ENCODE results near the gene DECR2.

Gene DECR2, protein sequence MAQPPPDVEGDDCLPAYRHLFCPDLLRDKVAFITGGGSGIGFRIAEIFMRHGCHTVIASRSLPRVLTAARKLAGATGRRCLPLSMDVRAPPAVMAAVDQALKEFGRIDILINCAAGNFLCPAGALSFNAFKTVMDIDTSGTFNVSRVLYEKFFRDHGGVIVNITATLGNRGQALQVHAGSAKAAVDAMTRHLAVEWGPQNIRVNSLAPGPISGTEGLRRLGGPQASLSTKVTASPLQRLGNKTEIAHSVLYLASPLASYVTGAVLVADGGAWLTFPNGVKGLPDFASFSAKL

DNA sequence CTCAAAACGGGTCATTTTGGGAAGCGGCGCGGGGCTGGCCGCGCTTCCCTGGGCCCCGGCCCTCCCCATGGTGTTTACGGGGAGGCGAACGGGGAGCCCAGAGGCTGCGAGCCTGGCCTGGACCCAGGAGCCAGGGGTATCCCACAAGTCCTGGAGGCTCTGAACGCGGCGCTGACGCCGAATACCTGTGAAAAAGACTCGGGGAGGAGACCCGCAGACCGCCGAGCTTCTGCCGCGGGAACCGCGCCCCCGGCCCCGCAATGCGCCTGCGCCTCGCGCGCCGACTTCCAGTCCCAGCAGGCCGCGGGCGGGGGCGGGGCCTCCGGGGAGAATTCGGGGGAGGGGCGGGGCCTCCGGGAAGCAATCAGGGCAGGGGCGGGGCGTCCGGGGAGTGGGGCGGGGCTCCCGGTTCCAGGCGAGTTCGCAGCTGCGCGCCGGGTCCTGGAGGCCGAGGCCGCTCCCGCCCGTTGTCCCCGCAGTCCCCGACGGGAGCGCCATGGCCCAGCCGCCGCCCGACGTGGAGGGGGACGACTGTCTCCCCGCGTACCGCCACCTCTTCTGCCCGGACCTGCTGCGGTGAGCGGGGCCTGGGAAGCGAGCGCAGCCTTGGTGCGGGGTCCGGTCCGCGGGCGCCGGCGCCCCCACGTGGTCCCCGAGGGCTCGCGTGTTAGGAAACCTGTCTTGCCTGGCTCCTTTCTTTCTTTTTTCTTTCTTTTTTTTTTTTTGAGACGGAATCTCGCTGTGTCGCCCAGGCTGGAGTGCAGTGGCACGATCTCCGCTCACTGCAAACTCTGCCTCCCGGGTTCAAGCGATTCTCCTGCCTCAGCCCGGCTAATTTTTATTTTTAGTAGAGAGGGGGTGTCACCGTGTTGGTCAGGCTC lies at the start of gene DECR2:
Gene DECR2 (plus strand): TSS at position 418 of the 881 bp plus-strand sequence. CDS start 79 bp downstream, at position 497.
- TF ChIP-seq CTCF (IDR thresholded peaks at IDR 0.05; ENCODE audit: low read depth, low read length, missing control alignments): peak; percentile 48
- in situ Hi-C loops (cut with HindIII; ENCODE audit: low pct_ligation_motif_present, low sequenced_read_pairs): no loop called here
- Histone ChIP-seq H3K36me3 (replicated peaks) (peaks cover 12% of the 10 kb centered on the region), H3K27ac (peak within 1 kb of the TSS; percentile 72), H3K27me3 (replicated peaks) (no peaks in the 10 kb centered on the region), H3K4me3 (ENCODE audit: low read depth, low read length) (peak within 1 kb of the TSS; percentile 77)
- DNase-seq: peak; percentile 89

DNA sequence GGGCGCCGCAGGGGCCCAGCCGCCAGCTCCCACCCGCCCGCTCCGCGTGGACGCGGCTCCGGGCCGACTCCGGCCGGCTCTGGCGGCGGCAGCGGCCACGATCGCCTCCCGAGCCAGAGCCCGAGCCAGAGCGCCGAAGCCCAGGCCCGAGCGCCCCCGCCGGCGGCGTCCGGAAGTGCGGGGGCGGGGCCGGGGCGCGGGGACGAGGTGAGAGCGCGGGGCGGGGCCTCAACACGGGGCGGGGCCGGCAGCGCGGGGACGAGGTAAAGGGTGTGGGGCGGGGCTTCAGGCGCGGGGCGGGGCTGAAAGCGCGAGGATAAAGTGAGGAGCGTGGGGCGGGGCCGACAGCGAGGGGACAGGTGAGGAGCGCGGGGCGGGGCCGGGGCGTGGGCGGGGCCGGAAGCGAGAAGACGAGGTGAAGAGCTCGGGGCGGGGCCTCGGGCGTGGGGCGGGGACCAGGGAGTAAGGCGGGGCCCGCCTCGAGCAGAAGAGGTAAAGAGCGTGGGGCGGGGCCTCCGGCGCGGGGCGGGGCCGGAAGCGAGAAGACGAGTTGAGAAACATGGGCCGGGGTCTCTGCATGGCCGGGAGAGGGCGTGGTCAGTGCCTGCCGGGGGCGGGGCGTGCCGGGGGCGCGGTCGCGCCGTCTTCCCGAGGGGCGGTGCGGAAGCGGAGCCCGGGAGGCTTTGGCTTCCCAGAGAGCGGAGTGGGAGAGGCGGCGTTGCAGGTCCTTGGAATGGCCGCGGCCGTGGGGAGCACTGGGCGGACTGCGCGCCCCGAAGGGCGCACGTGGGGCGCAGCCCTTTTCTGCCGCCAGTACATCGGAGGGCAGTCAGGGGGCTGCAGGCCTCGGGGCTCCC lies 48.9 kb upstream of the DECR2 start, which contains the start of gene AXIN1:
Gene AXIN1 (minus strand): TSS at position 177 of the 857 bp plus-strand sequence. CDS start 5,698 bp downstream, outside the sequence.
- peak; percentile 97 for DNase-seq
- H3K36me3 ChIP-seq (replicated peaks): no peaks in the 10 kb centered on the region
- no peaks in the 10 kb centered on the region for H3K27me3 ChIP-seq (replicated peaks)
- TF ChIP-seq CTCF (IDR thresholded peaks at IDR 0.05; ENCODE audit: low read depth, low read length, missing control alignments): peak; percentile 45
- in situ Hi-C loops (cut with HindIII; ENCODE audit: low pct_ligation_motif_present, low sequenced_read_pairs): no loop called here
- peak within 1 kb of the TSS; percentile 43 for H3K27ac ChIP-seq
- H3K4me3 ChIP-seq (ENCODE audit: low read depth, low read length): peak within 1 kb of the TSS; percentile 64

DNA sequence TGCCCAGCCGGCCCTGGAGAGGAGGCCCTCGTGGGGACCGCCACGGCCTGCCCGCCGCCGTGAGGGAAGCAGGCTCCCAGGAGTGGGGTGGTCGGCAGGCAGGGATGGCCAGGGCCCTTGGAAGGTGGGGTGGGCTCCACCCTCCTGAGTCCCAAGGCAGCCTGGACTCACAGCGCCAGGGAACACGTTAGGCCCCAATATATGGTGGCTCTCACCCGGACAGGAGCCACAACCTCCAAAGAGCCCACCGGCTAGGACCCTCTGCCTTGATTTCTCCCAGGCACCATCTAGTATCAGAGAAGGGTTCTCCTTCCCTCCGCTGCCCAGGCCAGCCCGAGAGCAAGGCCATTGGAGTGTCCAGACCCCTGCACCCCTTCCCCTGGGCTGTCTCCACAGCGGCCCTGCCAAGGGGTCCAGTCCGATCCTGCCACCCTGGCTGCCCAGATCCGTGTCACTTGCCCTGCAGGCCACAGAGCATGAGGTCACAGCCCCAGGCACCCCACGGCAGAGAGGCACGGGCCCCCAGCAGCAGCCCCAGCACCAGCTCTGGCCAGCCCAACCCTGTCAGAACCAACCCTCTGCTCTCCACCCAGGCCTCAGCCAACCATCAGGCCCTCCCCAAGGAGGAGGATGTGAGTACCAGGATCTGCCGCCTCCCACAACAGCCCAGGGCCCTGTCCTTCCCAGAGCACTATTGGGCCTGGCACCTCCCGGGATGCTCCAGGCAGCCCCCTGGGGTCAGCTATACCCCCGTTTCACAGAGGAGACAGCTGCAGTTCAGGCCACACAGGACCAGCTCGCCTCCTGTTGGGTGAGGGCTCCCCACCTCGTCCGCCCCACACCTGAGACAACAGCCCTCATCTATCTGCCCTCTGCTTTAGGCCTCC lies 48.0 kb upstream of the DECR2 start:
- H3K4me3 ChIP-seq (ENCODE audit: low read depth, low read length): peak overlapping the region; percentile 42
- H3K36me3 ChIP-seq (replicated peaks): no peaks in the 10 kb centered on the region
- H3K27me3 ChIP-seq (replicated peaks): no peaks in the 10 kb centered on the region
- DNase-seq: no peak
- no peak overlapping the region for H3K27ac ChIP-seq
- in situ Hi-C loops (cut with HindIII; ENCODE audit: low pct_ligation_motif_present, low sequenced_read_pairs): no loop called here
- no peak for TF ChIP-seq CTCF (IDR thresholded peaks at IDR 0.05; ENCODE audit: low read depth, low read length, missing control alignments)

DNA sequence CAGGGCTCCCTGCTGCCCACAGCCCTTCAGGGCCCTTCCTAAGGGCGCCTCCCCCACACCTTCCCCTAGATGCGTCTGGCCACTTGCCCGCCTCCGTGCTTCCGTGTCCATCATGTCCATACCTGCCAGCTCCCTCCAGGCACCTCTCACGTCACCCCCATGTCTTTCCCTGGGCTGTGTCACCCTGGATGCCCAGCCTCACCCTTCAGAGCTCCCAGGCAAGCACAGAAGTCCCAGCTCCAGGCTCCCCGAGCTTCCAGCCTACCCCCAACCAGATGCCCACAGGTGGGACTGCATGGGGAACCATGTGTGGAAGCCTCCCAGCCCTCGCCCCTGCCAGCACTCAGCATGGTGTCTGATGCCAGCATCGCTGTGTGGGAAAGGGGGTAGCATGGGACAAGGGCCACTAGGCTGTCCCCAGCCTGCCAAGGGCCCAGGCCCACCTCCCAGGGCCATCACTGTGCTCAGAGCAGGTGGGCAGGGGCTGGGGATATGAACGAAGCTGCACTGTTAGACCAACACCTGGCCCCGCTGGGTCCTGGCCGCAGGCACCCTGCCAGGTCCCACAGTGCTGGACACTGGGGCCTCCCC lies 47.3 kb upstream of the DECR2 start:
- Histone ChIP-seq H3K4me3 (ENCODE audit: low read depth, low read length) (no peak overlapping the region), H3K27me3 (replicated peaks) (no peaks in the 10 kb centered on the region), H3K36me3 (replicated peaks) (no peaks in the 10 kb centered on the region), H3K27ac (no peak overlapping the region)
- no peak for DNase-seq
- no peak for TF ChIP-seq CTCF (IDR thresholded peaks at IDR 0.05; ENCODE audit: low read depth, low read length, missing control alignments)
- in situ Hi-C loops (cut with HindIII; ENCODE audit: low pct_ligation_motif_present, low sequenced_read_pairs): no loop called here

Data from brain microvascular endothelial cell (primary cell).